A172 (cell line): Measurements from ENCODE around the gene SLC37A1. TPM values are rescaled to one million over a fixed set of nuclear protein-coding genes. Genes with fewer than 3 reads are reported as not detected.

Experiments used
- total RNA-seq: library from RNA; depleted of rRNA; stranded (reverse); fragments of >200 nt; shearing (Covaris generic); gene quantifications from 2 replicates; pipeline ENCODE4 v1.2.3, GENCODE V29; 2014; rRNA removed

SLC37A1 gene
- total RNA-seq, 1 experiment from 2014 or later = 1.1 TPM

Other genes with a start within 250 kb of the SLC37A1 start
- not detected in 2 replicates for gene TFF3, start 198.4 kb upstream of the SLC37A1 start, total RNA-seq
- gene TFF2, start 162.9 kb upstream of the SLC37A1 start, total RNA-seq = not detected in 2 replicates
- not detected in 2 replicates for gene TFF1, start 147.3 kb upstream of the SLC37A1 start, total RNA-seq
- 0.12 TPM in 1 of 2 replicates, not detected in the other for gene TMPRSS3, start 117.8 kb upstream of the SLC37A1 start, total RNA-seq
- gene UBASH3A, start 110.0 kb upstream of the SLC37A1 start, total RNA-seq = not detected in 2 replicates
- gene RSPH1, start 17.6 kb upstream of the SLC37A1 start, total RNA-seq = not detected in 2 replicates
- not detected in 2 replicates for gene PDE9A, start 139.8 kb downstream of the SLC37A1 start, total RNA-seq